Keratinocyte (primary cell): ENCODE results near the gene TRH.

ENCODE experiments used
- EZH2 ChIP-seq: IDR thresholded peaks from one replicate; pipeline ENCODE4 v1.6.1; 2012; ENCODE audit warnings: inconsistent platforms, mild to moderate bottlenecking, low read length, moderate library complexity
- TF ChIP-seq, protein P1 (sequence below), 3 experiments: IDR thresholded peaks in 1 of 3; conservative IDR thresholded peaks in 1 of 3; optimal IDR thresholded peaks in 1 of 3; 2 replicates in 2 of 3; 3 replicates in 1 of 3; pipeline versions ENCODE3 to v1.5.1; 2011; ENCODE audit warnings: low read length in 3 of 3, mild to moderate bottlenecking in 3 of 3, moderate library complexity in 2 of 3, control low read depth in 1 of 3, inconsistent platforms in 1 of 3; ENCODE audit not compliant: insufficient read depth in 2 of 3; ENCODE audit errors: extremely low read depth in 1 of 3

DNA sequence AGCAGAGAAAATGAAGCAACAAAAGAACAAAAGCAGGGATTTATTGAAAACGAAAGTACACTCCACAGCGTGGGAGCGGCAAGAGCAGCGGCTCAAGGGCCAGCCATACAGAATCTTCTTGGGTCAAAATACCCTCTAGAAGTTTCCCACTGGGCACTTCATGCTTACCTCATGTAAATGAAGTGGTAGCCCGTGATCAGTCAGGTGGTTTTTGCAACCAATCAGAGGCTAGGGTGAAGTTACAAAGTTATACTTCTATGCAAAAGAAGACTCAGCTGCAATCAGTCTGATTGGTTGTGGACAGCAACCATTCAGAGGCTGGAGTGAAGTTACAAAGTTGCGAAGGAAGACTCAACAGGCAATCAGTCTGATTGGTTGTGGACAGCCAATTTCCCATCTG lies 37.8 kb upstream of the TRH start:
- TF ChIP-seq, protein P1, sequence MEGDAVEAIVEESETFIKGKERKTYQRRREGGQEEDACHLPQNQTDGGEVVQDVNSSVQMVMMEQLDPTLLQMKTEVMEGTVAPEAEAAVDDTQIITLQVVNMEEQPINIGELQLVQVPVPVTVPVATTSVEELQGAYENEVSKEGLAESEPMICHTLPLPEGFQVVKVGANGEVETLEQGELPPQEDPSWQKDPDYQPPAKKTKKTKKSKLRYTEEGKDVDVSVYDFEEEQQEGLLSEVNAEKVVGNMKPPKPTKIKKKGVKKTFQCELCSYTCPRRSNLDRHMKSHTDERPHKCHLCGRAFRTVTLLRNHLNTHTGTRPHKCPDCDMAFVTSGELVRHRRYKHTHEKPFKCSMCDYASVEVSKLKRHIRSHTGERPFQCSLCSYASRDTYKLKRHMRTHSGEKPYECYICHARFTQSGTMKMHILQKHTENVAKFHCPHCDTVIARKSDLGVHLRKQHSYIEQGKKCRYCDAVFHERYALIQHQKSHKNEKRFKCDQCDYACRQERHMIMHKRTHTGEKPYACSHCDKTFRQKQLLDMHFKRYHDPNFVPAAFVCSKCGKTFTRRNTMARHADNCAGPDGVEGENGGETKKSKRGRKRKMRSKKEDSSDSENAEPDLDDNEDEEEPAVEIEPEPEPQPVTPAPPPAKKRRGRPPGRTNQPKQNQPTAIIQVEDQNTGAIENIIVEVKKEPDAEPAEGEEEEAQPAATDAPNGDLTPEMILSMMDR (optimal IDR thresholded peaks at IDR 0.05 in 1 of 3, IDR thresholded peaks at IDR 0.05 in 1 of 3, conservative IDR thresholded peaks at IDR 0.05 in 1 of 3; ENCODE audit: extremely low read depth in 1 of 3, insufficient read depth in 2 of 3, low read length in 3 of 3) = no peak
- TF ChIP-seq EZH2 = no peak
